ENCODE data around the gene RASGRP4.

DNA sequence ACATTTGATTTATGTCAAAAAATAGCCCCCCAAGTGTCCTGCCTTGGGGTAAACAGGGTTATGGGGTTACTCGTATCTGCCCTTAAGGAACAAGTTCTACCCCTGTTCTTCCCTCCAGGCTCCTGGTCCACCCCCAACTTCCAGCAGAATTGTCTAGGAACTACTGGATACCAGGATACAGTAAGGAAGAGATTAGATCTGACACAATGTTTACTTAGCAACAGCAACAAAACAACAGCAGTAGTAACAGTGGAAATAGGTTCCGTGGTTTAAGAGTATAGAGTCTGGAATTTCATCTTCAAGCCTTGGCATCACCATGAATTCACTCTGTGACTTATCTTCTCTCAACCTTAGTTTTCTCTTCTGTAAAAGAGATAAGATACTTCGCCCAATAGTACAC lies 24.9 kb downstream of the RASGRP4 start:
- TF ChIP-seq POLR2A (IDR thresholded peaks at IDR 0.05; ENCODE audit: low read depth, low read length) (no peak), POLR2AphosphoS5 (IDR thresholded peaks at IDR 0.05; ENCODE audit: low read depth, low read length) (no peak), SPI1 (IDR thresholded peaks at IDR 0.05; ENCODE audit: low read depth, low read length) (no peak), POU2F2 (IDR thresholded peaks at IDR 0.05; ENCODE audit: low read depth, low read length) (no peak), TAF1 (IDR thresholded peaks at IDR 0.05; ENCODE audit: low read depth, low read length) (no peak)
